Thyroid gland (tissue), 4 donors: ENCODE data around the gene GGTA1.
"Not testable (repeated sequence)": the region's sequence is repeated elsewhere in the genome, so short reads cannot be mapped to it uniquely, and the experiment has no call there.

Experiments used
- CTCF ChIP-seq, 6 experiments: fragments of 200-600 bp in 3 of 6; fragments of 450-650 bp in 3 of 6; sonication (generic) in 3 of 6; IDR thresholded peaks; one replicate each; pipeline ENCODE4 v1.5.1; 2016 to 2019; ENCODE audit warnings: antibody characterized with exemption in 6 of 6, mild to moderate bottlenecking in 2 of 6, inconsistent platforms in 1 of 6, moderate library complexity in 1 of 6
- POLR2A ChIP-seq, 2 donors: fragments of 450-650 bp; IDR thresholded peaks; one replicate each; pipeline ENCODE4 v1.6.1; 2017; ENCODE audit warnings: antibody characterized with exemption in 2 of 2, mild to moderate bottlenecking in 2 of 2, moderate library complexity in 1 of 2

DNA sequence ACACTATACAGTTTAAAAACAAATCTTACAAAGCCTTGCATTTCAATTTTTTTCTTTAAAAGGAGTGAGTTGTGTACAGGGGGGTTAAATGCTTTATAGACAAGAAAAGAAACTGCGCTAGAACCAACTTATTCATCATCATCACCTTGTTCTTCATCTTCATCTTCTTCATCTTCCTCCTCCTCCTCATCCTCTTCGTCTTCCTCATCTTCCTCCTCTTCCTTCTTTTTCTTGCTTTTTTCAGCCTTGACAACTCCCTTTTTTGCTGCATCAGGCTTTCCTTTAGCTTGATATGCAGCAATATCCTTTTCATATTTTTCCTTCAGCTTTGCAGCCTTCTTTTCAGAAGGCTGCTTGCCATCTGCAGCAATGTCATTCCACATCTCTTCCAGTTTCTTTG is 20.0 kb upstream of the GGTA1 start:
- not testable (repeated sequence) for TF ChIP-seq CTCF, POLR2A (IDR thresholded peaks at IDR 0.05)
